ENCODE data around the gene AP3B1.
A peak's percentile ranks its signal among the peaks of the same experiment; 100 is the strongest.

Gene AP3B1

GRCh38 chr5:78334811-78335210 lies 40.3 kb upstream of the AP3B1 start:
- no peak overlapping the region for H3K4me3 ChIP-seq (ENCODE audit: control insufficient read depth, low read depth, low read length)
- TF ChIP-seq CTCF (conservative IDR thresholded peaks at IDR 0.05; ENCODE audit: control insufficient read depth, insufficient read depth, low read depth, low read length) = no peak
- no peak for DNase-seq (ENCODE audit: low read depth)

DNA sequence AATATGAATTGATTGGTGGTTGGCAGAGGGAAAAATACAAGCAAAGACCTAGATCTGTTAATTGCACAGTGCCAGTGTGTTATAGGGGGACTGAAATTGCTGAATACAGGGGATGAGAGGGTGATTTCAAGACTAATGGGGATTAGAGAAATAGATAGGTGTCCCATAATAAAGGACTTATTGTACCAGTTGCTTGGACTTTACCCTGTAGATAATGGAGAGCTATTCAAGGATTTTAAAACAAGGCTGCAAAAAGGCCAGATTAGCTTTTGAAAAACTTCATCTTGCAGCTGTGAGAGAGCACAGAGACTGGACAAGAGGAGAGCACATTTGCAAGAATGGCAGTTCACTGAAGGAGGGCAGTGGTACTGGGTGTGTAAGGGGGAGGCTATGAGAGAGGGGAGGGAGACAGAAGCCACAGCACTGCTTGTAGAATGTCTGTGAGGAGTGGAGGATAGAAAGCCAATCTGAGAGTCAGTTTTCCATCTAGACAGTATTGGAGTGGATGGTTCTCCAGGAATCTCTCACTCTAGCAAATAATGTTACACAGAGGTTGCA lies 37.1 kb upstream of the AP3B1 start:
- no peak for TF ChIP-seq CTCF (conservative IDR thresholded peaks at IDR 0.05; ENCODE audit: control insufficient read depth, insufficient read depth, low read depth, low read length)
- DNase-seq (ENCODE audit: low read depth) = no peak
- H3K4me3 ChIP-seq (ENCODE audit: control insufficient read depth, low read depth, low read length) = no peak overlapping the region

DNA sequence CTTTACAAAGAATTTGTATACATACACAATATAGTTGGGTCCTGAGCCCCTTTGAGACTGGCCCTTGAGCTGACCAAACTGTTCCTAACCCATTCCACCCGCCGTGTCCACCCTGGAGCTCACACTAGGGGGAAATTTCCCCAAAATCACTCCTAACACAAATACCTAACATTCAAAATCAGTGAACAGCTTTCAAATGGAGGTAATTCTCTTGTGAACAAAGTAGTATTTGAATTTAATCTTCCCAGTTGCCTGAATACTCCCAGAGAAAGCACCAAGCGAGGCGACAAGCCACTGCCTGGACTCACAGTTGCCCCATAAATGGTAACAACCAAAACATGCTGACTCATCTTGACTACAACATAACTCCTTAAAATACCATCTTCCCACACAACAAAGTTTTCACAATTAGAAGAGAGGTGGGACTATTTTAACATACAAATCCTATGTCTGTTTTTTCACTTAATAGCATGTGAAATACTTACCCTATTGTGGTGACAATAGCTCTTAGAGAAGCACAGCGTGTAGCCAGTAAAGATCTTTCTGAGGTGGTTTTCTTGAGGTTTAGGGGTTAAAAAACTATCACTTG lies 34.2 kb upstream of the AP3B1 start:
- H3K4me3 ChIP-seq (ENCODE audit: control insufficient read depth, low read depth, low read length) = no peak overlapping the region
- DNase-seq (ENCODE audit: low read depth) = peak; percentile 54
- no peak for TF ChIP-seq CTCF (conservative IDR thresholded peaks at IDR 0.05; ENCODE audit: control insufficient read depth, insufficient read depth, low read depth, low read length)

DNA sequence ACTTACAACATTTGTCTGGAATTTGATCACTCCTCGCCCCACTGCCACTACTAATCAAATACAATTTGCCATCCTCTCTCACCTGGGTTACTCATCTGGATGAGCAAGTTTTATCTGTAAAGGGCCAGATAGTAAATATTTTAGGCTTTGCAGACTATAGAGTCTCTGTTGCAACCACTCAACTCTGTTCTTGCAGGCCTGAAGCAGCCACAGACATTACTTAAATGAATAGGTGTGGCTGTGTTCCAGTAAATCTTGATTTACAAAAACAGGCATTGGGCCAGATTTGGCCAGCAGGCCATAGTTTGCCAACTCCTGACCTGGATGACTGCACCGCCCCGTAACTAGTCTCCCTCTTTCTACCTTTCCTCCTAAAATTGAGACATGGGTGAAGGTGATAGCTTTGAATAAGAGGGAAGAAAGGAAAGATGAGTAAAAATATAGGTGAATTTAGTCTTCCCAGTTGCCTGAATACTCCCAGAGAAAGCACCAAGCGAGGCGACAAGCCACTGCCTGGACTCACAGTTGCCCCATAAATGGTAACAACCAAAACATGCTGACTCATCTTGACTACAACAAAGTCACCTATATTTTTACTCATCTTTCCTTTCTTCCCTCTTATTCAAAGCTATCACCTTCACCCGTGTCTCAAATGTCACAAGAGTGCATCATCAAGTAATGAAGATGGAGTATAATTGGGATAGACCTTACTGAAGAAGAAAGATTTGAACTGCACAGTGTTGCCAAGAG lies 33.4 kb upstream of the AP3B1 start:
- DNase-seq (ENCODE audit: low read depth) = no peak
- H3K4me3 ChIP-seq (ENCODE audit: control insufficient read depth, low read depth, low read length) = no peak overlapping the region
- no peak for TF ChIP-seq CTCF (conservative IDR thresholded peaks at IDR 0.05; ENCODE audit: control insufficient read depth, insufficient read depth, low read depth, low read length)

DNA sequence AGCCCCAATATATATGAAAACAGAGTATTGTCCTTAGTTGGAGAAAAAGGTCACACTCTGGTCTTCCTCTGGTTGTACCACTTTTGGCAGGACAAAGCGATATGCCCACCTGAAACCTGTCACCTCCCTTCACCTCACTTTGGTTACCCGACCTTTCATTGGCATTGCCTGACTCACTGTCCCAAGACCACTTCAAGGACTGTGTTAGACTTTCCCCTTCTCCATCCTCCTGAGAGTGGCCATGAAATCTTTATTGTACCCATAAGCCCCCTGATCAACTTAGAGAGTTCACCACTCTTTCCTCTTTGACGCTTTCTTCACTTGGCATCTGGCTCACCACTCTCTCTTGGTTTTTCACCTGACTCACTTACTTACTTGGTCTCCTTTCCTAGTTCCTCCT lies 32.4 kb upstream of the AP3B1 start:
- H3K4me3 ChIP-seq (ENCODE audit: control insufficient read depth, low read depth, low read length) = no peak overlapping the region
- TF ChIP-seq CTCF (conservative IDR thresholded peaks at IDR 0.05; ENCODE audit: control insufficient read depth, insufficient read depth, low read depth, low read length) = no peak
- no peak for DNase-seq (ENCODE audit: low read depth)

DNA sequence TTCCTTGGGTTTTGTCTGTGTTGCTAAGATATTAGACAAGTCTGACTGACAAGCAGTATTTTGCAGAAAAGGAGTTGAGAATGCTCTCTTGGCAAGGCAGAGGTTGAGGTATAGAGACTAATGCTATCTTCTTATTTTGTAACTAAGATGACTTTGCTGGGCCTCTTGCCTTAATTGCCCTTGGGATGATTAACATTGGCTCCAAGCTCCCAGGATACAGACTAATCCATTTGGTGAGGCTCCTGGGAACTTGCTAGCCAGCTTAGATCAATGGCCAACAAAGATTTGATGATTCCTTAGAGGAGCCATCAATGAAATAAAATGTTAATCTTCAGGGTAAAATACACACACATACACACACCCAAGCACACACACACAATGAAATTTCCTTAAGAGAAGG lies 28.7 kb upstream of the AP3B1 start:
- DNase-seq (ENCODE audit: low read depth) = no peak
- no peak overlapping the region for H3K4me3 ChIP-seq (ENCODE audit: control insufficient read depth, low read depth, low read length)
- no peak for TF ChIP-seq CTCF (conservative IDR thresholded peaks at IDR 0.05; ENCODE audit: control insufficient read depth, insufficient read depth, low read depth, low read length)

Data from fibroblast of mammary gland (primary cell).